GM18909 (cell line): ENCODE data around the gene POLE.

ENCODE experiments used
- ATAC-seq: cut with Tn5 transposase; IDR thresholded peaks from one replicate; pipeline ENCODE4 v1.9.1; 2021; ENCODE audit warnings: mild to moderate bottlenecking; ENCODE audit not compliant: unreplicated experiment, poor library complexity

Gene POLE

DNA sequence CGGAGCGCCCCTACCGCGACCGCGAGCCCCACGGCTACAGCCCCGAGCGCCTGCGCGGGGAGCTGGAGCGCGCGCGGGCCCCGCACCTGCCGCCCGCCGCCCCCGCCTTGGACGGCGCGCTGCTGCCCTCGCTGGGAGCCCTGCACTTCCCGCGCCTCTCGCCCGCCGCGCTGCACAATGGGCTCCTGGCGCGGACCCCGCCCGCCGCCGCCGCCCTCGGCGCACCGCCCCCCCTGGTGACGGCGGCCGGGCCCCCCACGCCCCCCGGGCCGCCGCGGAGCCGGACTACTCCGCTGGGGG, 103.8 kb downstream of the POLE start:
- ATAC-seq = no peak

DNA sequence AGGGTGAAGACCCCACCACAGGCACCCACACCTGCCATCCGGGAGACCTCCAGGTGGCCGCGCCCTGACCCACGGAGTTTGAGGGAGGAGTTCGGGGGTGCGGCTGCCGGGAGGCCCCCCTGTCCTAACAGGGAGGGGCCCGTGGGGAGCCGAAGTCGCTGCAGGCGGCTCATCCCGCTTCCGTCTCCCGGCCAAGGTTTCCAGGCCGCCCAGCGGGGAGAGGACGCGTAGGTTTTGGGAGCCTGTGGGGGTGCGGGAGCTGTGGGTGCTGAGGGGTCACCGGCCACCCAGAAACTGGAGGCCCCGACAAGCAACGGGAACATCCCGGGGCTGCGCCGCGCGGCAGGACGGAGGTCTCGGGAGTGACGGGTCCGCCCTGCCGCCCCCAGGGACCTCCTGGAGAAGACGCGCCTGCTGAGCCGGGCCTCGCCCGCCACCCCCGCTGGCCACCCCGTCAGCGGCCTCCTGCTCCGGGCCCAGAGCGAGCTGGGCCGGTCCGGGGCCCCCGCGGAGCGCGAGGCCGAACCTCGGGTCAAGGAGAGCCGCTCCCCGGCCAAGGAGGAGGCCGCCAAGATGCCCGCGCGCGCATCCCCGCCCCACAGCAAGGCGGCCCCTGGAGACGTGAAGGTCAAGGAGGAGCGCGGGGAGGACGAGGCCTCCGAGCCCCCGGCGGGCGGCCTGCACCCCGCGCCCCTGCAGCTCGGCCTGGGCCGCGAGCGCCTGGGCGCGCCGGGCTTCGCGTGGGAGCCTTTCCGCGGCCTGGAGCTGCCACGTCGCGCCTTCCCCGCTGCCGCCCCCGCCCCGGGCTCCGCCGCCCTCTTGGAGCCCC, 104.3 kb downstream of the POLE start:
- no peak for ATAC-seq

DNA sequence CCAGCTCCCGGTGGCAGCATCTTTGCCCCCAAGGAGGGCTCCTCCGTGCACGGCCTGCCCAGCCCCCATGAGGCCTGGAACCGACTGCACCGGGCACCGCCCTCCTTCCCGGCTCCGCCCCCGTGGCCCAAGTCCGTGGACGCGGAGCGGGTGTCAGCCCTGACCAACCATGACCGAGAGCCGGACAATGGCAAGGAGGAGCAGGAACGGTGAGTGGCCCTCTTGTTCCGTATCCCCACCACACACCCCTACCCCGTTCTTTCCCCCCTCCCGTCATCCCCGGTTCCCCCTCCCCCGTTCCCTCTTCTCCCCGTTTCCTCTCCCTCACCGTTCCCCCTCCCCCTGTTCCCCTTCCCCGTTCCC, 105.1 kb downstream of the POLE start:
- ATAC-seq = no peak

DNA sequence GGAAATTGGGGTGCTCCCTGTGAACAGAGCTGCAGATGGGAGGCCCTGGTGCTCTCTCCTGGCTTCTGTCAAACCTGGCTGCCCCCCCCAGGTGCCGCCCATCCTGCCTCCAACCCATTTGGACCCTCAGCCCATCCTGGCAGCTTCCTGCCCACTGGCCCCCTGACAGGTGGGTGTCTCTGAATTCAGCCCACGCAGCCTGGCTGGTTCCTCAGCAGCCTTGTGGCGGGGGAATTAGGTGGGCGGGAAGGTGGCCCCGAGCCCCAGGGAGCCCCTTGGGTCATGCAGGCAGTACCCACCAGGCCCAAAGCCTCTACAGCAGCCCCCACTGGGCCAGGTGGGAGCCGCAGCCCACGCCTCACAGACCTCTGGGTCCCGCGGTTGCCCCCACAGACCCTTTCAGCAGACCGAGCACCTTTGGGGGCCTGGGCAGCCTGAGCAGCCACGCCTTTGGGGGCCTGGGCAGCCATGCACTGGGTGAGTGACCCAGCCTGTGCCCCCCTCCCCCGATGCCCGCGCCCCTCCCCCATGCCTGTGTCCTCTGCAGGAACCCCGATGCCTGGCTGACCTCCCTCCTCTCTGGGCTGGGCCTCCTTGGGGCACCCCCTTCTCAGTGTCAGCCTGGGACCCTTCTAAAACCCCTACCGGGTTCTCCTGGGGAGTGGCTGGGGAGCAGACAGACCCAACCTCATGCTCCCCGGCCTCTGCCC, 105.6 kb downstream of the POLE start:
- no peak for ATAC-seq

DNA sequence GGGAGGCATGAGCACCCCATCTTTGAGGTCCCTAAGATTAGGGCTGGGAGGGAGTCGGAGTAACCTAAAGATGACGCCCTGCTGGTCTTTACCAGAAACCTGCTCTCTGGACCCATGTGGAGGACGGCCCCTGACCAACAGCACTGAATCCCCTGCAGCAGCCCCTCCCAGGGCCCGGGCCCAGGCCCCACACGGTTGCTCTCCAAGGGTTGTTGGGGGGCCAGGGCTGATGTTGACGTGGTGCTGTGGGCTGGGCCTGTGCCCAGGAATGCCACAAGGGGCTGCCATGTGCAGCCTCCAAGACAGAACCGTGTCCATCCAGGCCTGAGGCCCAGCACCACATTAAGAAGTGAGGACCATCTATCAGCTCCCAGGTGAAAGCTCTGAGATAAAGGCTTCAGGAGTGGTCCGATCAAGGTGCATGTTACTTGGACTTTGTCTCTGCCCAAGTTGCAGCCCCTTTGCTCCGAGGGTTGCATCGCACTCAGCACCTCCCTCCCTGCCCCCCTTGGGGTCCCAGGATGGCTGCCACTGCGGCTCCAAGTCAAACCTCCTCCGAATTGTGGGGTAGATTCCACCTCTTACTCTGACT, 106.3 kb downstream of the POLE start:
- no peak for ATAC-seq

DNA sequence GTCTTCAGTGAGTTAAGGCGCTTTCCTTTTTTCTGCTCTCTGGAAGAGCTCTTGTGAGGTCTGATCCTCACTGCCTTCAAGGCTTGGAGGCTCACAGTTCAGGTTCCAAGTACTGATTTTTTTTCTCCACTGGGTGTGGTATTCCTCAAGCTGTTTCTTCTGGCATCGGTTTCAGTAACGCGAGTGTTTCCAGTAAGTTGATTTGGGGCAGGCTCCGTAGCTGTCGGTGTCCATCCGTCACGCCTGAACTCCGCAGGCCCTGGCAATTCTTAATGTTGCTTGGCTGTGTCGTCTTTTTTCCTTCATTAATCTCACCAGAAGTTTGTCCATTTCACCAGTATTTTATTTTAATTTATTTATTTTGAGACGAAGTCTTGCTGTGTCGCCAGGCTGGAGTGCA, 107.4 kb downstream of the POLE start:
- no peak for ATAC-seq

DNA sequence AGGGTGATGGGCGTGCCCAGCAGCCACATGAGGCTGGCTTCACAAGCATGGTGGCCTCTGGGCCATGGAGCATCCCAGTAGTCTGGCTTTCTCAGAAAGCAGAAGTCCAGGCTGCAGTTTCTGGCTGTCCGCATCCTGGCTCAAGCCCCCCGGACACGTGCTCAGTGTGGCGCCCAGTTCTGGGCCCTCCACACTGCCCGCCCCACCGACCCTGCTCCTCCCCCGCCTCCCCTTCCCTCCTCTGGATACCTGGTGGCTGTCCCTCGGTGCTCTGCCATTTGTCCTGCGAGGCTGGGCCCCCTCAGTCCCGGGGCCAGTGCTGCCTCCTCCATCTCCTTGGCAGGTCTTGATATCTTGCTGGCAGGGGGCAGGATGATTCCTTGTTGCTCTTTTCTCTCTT, 108.3 kb downstream of the POLE start:
- no peak for ATAC-seq

DNA sequence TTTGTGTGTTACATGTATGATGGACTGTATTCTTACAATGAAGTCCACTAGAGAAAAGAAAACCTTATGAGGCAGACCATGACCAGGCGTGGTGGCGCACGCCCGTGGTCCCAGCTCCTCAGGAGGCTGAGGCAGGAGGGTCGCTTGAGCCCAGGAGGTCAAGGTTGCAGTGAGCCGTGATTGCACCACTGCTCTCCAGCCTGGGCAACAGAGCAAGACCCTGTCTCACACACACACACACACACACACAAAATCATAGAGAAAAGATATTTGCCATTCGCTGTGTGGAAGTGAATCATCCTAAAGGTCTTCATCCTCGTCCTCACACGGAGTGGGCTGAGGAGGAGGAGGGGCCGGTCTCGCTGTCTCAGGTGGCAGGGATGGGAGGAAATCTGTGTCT, 109.0 kb downstream of the POLE start:
- no peak for ATAC-seq

DNA sequence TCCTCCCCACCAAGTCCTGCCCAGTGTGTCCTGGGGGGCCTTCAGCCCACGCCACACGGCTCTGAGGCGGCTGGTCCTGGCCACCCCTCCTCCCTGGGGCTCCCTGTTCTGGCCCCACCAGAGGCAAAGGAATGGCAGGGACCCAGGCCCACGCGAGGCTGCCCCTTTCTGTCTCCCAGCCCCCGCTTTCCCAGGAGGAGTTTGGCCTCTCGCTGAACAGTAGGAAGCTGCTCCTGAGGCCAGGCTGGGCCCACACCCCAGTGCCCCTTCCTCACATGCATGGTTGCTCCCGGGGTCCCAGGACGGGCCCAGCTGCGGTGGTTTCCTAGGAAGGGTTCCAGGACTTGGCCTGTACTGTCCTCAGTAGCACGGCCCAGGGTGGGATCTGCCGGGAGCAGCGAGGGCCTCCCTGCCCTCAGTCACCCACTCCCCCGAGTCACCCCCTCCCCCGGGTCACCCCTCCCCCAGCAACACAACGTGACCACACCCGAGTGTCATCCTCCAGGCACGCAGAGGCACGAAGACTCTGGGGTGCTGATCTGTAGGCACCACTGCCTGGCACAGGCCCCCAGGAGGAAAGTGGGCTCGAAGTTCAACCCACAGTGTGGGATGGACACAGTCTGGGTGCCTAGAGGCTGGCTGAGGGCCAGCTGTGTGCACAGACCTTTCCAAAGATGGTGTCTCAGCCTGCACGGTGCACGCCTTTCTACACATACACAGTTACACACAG, 109.8 kb downstream of the POLE start:
- ATAC-seq = no peak

DNA sequence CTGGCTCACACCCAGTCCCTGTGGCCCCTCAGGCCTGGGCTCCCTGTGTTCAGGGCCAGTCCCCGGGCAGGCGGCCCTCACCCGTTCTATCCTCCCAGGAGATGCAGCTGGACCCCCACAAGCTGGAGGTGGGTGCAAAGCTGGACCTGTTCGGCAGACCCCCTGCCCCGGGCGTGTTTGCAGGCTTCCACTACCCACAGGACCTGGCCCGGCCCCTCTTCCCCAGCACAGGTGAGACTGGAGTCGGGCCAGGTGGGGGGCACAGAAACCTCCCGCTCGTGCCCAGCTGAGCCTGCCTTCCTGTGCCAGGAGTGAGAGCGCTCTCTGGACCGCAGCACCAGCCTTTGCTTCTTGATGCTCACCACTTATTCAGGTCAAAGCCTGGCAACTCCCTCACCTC, 110.4 kb downstream of the POLE start:
- ATAC-seq = no peak

DNA sequence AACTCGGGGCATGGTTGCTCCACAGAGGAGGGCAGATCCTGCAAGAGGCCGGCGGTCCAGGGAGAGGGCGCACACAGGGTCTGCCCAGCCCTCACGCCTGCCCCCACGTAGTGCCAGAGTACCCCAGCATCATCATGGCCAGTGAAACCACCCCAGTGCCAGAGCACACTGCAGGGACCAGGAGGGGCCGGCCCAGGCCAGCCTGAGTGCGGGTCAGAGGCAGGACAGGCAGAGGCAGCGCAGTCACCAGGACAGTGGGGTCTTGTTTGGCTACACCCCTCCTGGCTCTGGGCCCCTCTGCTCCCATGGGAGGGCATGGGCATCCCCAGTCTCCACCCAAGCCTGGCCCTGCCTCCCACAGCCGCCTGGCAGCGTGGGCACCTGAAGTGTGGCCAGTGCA, 111.5 kb downstream of the POLE start:
- no peak for ATAC-seq

DNA sequence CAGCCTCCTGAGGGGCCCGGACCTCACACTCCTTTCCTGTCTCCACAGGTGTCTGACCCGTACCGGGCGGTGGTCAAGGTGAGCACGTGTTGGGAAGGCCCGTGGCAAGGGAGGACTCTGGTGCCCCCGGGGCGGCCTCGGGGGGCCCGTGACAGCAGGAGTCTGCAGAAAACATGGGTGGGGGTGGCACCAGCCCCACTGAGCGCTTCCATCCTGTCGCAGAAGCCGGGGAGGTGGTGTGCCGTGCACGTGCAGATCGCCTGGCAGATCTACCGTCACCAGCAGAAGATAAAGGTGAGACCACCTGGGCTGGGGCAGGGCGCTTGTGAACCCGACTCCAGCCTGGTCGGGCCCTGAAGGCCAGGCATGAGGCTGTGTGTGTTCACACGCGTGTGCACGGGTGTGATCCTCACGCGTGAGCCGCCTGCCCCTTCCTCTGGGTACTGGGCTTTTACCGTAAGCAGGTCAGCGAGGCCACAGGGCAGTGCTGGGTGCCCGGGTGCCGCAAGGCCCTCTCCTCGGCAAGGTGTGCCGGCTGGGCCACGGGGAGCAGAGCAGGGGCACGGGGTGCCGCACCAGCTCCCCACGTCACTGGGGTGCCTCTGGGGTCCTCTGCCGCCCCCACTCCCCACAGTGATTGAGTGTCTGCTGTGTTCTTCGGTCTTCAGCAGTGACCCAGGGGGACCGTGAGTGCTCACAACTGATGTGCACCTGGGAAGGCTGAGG, 112.7 kb downstream of the POLE start:
- ATAC-seq = no peak
